Esophagus muscularis mucosa (tissue), 3 donors: ENCODE data around the gene MAP2.

Experiments
- CTCF ChIP-seq, 3 experiments: fragments of 200-600 bp in 2 of 3; fragments of 450-650 bp in 1 of 3; sonication (generic) in 2 of 3; IDR thresholded peaks; one replicate each; pipeline ENCODE4 v1.5.1; 2017 to 2019; ENCODE audit warnings: antibody characterized with exemption in 3 of 3, mild to moderate bottlenecking in 2 of 3, moderate library complexity in 1 of 3
- POLR2A ChIP-seq: fragments of 450-650 bp; IDR thresholded peaks from one replicate; pipeline ENCODE4 v1.6.1; 2017; ENCODE audit warnings: antibody characterized with exemption, moderate library complexity, mild to moderate bottlenecking, low read depth
- POLR2AphosphoS5 ChIP-seq, 2 donors: sonication (generic); formaldehyde crosslinking; IDR thresholded peaks; one replicate each; pipeline ENCODE4 v1.6.1; 2017; ENCODE audit warnings: antibody characterized with exemption in 2 of 2

DNA sequence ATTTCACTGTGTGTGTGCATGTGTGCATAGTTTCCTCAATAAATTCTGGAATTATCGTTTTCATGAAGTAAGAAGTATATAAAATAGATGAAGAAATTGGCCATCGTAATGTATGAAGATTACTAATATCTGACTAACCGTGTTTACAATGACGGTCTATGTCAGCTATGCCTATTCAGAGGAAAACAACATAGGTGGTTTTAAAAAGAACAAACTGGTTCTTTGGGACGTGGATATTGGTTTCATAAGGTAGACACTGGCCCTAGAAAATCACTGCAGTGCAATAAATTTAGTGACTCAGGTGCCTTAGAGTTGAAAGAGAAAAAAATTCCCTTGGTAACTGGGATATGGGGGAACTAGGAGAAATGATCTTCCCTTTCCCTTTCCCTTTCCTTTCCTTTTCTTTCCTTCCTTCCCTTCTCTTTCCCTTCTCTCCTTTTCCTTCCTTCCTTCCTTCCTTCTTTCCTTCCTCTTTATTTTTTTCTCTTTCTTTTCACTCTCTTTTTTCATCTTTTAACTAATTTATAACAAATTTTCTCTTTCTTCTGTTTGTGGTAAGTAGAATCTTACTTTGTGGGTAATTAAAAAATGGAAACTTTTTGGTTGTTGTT lies 36.4 kb downstream of the MAP2 start:
- TF ChIP-seq CTCF (IDR thresholded peaks at IDR 0.05) (no peak), POLR2A (no peak), POLR2AphosphoS5 (IDR thresholded peaks at IDR 0.05) (no peak)
